Coronary artery (tissue), 2 donors: ENCODE data around the gene IREB2.
A peak's percentile ranks its signal among the peaks of the same experiment; 100 is the strongest.

Experiments
- DNase-seq: peaks from one replicate; pipeline ENCODE4 v3.0.0-alpha.2; 2017; ENCODE audit warnings: low spot score
- H3K27ac ChIP-seq, 2 donors: fragments of 200-600 bp; sonication (generic); one replicate each; pipeline ENCODE4 v1.5.1; 2016 to 2019
- H3K4me3 ChIP-seq: fragments of 200-600 bp; sonication (generic); 2 replicates; pipeline ENCODE4 v1.5.1; 2016; ENCODE audit warnings: mild to moderate bottlenecking, moderate library complexity
- TF ChIP-seq, protein P1 (sequence below): fragments of 200-600 bp; sonication (generic); IDR thresholded peaks from one replicate; pipeline ENCODE4 v1.5.1; 2019; ENCODE audit warnings: antibody characterized with exemption

IREB2 gene

DNA sequence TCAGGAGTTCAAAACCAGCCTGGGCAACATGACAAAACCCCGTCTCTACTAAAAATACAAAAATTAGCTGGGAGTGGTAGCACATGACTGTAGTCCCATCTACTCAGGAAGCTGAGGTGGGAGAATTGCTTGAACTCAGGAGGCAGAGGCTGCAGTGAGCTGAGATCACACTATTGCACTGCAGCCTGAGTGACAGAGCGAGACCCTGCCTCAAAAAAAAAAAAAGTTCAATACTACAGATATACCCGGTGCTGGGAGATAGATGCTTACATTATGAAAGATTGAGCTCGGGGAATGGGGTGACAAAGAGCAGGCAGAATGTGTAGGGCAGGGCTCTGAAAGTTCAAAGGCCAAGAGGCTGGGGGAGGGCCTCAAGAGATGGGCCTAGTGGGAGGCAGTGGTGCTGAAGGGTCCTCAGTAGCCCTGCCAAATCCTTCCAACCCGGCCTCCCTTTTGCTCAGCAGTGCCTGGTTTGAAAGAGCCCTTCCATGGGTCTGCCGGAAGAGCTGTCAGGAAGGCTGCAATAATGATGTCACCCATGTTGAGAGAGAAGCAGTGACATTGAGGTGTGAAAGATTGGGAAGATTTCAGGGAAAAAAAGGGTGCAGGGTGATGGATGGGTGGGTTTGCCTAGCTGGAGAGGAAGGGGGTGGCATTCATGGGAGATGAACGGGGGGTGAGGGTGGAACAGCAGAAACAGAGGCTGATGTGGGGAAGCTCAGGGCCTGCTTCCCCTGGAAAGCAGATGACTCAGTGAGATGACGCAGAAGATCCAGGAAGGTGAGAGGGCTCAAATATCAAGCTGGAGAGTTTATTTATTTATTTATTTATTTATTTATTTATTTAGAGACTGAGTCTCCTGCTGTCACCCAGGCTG is 20.0 kb upstream of the IREB2 start:
- Histone ChIP-seq H3K4me3 (no peak overlapping the region), H3K27ac (no peak overlapping the region)
- peak; percentile 11 for DNase-seq
- TF ChIP-seq, protein P1, sequence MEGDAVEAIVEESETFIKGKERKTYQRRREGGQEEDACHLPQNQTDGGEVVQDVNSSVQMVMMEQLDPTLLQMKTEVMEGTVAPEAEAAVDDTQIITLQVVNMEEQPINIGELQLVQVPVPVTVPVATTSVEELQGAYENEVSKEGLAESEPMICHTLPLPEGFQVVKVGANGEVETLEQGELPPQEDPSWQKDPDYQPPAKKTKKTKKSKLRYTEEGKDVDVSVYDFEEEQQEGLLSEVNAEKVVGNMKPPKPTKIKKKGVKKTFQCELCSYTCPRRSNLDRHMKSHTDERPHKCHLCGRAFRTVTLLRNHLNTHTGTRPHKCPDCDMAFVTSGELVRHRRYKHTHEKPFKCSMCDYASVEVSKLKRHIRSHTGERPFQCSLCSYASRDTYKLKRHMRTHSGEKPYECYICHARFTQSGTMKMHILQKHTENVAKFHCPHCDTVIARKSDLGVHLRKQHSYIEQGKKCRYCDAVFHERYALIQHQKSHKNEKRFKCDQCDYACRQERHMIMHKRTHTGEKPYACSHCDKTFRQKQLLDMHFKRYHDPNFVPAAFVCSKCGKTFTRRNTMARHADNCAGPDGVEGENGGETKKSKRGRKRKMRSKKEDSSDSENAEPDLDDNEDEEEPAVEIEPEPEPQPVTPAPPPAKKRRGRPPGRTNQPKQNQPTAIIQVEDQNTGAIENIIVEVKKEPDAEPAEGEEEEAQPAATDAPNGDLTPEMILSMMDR = no peak

DNA sequence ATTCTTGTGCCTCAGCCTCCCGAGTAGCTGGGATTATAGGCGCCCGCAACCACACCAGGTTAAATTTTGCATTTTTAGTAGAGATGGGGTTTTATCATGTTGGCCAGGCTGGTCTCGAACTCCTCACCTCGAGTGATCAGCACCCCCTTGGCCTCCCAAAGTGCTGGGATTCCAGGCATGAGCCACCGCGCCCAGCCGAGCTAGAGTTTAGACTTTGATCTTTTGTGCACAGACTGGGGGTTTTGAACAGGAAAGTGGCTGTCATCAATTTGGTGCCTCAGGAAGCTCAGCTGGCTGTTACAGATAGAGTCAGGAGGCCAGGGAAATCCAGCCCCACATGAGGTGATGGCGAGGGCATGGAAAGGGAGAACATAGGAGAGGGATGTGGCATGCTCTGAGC is 19.3 kb upstream of the IREB2 start:
- peak; percentile 17 for DNase-seq
- Histone ChIP-seq H3K4me3 (no peak overlapping the region), H3K27ac (no peak overlapping the region)
- TF ChIP-seq, protein P1 = no peak

DNA sequence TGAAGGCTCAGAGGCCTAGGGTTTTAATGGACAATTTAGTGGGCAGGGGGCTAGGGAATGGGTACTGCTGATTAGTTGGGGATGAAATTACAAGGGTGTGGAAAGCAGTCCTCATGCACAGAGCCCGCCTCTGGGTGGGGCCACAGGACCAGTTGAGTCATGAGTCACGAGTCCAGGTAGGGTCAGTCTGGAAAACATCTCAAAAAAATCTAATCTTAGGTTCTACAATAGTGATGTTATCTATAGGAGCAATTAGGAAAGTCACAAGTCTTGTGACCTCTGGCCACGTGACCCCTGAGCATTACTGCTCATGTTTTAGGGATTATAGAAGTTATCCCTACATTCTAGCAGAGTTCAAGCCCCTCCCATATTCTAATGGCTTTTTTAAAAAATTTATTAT is 18.6 kb upstream of the IREB2 start:
- Histone ChIP-seq H3K27ac (no peak overlapping the region), H3K4me3 (no peak overlapping the region)
- peak; percentile 58 for DNase-seq
- TF ChIP-seq, protein P1 = no peak

DNA sequence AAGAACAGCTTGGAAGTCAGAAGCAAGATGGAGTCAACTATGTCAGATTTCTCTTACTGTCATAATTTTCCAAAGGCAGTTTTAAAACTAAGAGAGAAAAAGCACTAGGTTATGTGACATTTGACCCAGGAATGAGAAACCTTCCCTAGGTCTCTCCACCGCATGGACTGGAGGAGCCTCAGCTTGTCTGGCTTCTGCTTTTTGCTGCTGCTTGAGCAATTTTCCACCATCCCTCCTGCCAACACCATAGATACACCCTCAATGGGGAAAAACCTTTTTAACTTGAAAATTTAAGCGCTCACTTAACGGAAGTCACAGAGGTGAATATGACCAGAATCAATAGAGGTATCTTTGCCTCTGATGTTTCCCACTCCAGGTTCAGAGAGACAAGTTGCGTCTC is 17.8 kb upstream of the IREB2 start:
- DNase-seq = no peak
- TF ChIP-seq, protein P1 = no peak
- no peak overlapping the region for H3K27ac ChIP-seq
- no peak overlapping the region for H3K4me3 ChIP-seq

DNA sequence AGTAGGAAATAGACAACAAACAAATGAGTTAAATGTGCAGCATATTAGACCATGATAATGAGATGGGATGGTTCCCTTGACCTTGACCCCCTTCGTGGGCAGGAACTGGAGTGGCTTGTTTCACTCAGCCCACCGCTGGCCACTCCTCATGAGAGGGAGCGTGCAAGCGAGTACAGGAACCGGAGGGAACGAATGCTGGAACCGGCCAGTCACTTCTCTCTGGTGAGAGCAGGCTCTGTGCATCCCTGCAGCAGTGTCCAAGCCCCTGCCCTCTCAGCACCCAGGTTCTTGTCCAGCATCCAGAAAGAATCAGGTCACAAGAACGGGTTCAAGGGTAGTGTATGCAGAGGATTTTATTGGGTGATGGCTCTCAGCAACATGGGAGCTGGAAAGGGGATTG is 17.2 kb upstream of the IREB2 start:
- no peak overlapping the region for H3K4me3 ChIP-seq
- TF ChIP-seq, protein P1 = no peak
- H3K27ac ChIP-seq = no peak overlapping the region
- DNase-seq = peak; percentile 46

DNA sequence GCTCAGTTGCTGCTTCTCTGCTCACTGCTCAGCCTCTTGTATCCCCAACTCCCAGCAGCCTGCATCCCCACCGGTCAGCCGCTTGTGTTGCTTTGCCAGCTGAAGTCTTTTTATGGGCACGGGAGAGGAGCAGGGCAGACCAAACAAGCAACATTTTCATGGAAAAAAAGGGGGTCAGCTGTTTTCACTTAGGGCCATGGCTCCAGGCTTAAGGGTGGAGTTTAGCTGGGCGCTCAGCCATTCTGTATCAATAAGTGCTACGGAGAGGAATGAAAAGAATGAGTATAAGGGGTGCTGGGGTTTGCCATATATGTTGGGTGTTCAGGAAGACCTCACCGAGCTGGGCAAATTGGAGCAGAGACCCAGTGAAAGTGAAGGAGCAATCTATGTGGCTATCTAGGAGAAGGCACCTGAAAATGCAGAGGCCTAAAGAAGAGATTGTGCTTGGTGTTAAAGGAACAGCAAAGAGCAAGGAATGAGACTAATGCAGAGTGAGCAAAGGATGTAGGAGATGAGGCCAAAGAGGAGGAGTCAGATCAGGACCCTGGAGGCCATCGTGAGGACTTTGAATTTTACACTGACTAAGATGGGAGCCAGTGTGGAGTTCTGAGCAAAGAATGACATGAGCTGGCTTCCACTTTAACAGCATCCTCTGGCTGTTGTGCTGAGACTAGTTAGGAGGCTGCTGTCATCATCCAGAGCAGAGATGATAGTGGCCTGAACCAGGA is 16.6 kb upstream of the IREB2 start:
- TF ChIP-seq, protein P1 = no peak
- no peak overlapping the region for H3K4me3 ChIP-seq
- no peak overlapping the region for H3K27ac ChIP-seq
- DNase-seq = no peak
